Neural progenitor cell (in vitro differentiated cells): ENCODE data around the gene ANKRD31.

Experiments used
- CTCF ChIP-seq: fragments of 200-600 bp; sonication (generic); IDR thresholded peaks from 2 replicates; pipeline ENCODE4 v1.5.1; 2017; ENCODE audit warnings: antibody characterized with exemption, mild to moderate bottlenecking
- EZH2 ChIP-seq: fragments of 200-600 bp; sonication (generic); IDR thresholded peaks from 2 replicates; pipeline ENCODE4 v1.6.1; 2017; ENCODE audit warnings: antibody characterized with exemption, mild to moderate bottlenecking, moderate library complexity
- EZH2phosphoT487 ChIP-seq: fragments of 200-600 bp; sonication (generic); IDR thresholded peaks from 2 replicates; pipeline ENCODE4 v1.6.1; 2017; ENCODE audit warnings: antibody characterized with exemption

- TF ChIP-seq EZH2, result no peak
- no peak for TF ChIP-seq CTCF
- TF ChIP-seq EZH2phosphoT487, result no peak
These were observed 119.8 kb downstream of the ANKRD31 start for GRCh38 chr5:75116856-75117255.
